ENCODE measurements around the gene ITGA11. TPM values are rescaled to one million over a fixed set of nuclear protein-coding genes. Genes with fewer than 3 reads are reported as not detected.

ITGA11 gene
- total RNA-seq, 2 experiments from 2014 or later, result 1.7 to 1.8 TPM

DNA sequence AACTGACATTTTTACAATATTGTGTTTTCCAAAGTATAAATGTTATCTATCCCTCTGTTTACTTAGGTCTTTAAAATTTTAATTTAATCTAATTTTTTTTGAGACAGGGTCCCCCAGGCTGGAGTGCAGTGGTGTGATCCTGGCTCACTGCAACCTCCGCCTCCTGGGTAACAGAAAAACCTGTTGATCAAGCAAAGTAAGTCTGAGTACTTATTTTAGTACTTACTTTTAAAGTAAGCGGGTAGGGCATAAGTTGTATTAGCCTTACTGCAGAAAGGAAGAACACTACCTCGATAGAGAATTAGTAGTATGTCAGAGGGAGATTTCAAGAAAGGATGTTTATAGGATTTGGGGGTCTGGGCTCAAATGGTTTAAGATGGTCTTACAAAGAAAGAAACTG lies 166.3 kb downstream of the ITGA11 start:
- H3K4me3 Mint-ChIP-seq, result no peak overlapping the region

DNA sequence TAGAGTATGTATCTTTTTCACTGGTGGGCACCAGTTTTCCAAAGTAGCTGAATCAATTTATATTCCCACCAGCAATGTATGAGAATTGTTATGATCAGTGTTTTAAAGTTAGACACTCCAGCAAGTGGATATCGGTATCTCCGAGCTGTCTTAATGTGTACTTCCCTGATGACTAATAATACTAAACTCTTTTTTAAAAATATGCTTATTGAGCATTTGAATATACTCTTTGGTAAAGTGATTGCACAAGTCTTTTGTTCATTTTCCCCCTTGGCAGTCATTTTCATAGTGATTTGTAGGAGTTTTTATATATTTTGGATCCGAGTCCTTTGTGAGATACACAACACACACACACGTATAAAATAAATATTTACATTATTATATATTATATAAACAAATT lies 166.9 kb downstream of the ITGA11 start:
- Mint-ChIP-seq H3K36me3 (no peaks in the 10 kb centered on the region), H3K9me3 (no peaks in the 10 kb centered on the region), H3K4me3 (no peak overlapping the region), H3K27ac (no peak overlapping the region), H3K4me1 (peaks cover 2% of the 10 kb centered on the region), H3K27me3 (peaks cover 11% of the 10 kb centered on the region)
- no peak for DNase-seq

More for the DNA sequence above, 166.3 kb downstream of the ITGA11 start:
- Mint-ChIP-seq H3K27me3 (peaks cover 11% of the 10 kb centered on the region), H3K4me1 (peaks cover 2% of the 10 kb centered on the region), H3K9me3 (no peaks in the 10 kb centered on the region), H3K27ac (no peak overlapping the region), H3K36me3 (no peaks in the 10 kb centered on the region)
- no peak for DNase-seq

DNA sequence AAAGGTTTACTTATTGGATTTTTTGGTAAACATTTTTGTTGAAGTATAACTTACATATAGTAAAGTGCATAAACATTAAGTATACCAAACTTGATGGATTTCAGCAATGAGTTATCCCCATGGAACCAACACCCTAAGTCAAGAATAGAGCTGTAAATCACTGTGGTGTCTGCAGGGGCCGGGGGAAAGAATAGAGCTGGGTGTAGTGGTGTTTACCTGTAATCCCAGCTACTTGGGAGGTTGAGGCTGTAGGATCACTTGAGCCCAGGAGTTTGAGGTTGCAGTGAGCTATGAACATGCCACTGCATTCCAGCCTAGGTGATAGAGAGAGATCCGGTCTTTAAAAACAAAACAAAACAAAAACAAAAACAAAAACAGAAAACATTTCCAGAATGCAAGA lies 167.7 kb downstream of the ITGA11 start:
- Mint-ChIP-seq H3K27me3 (peaks cover 11% of the 10 kb centered on the region), H3K27ac (no peak overlapping the region), H3K4me3 (no peak overlapping the region), H3K4me1 (peaks cover 4% of the 10 kb centered on the region), H3K9me3 (no peaks in the 10 kb centered on the region), H3K36me3 (no peaks in the 10 kb centered on the region)
- no peak for DNase-seq

DNA sequence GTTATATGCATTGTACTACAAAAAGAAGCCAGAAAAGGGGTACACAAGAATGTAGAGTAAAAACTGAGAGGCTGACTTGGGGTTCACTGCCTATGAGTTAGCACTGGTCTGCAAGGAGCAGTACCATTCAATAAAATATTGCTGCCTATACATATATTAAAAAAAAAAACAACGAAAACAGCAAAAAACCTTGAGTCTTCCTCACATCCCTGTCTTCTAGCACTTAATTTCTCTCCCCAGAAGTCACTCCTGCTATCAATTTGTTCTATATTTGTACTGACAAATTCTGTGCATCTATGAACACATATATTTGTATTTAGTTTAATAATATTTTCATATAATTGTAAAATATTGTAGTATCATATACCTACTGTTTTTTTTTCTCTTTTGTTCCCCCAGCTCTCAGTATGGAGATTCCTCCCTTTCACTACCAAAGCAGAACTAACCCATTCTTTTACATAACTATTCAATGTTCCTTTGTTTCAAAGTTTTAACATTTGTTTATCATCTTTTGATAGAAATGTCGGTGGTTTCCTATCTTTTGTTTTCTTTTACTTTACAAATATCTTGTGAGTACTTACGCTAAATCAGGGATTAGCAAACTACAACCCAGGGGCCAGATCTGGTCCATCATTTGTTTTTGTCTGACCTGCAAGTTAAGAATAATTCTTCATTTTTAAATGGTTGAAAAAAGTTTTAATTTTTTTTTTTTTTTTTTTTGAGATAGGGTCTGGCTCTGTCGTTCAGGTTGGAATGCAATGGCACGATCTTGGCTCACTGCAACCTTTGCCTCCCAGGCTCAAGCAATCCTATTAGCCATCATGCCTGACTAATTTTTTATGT lies 169.2 kb downstream of the ITGA11 start:
- Mint-ChIP-seq H3K27ac (no peak overlapping the region), H3K36me3 (no peaks in the 10 kb centered on the region), H3K27me3 (peaks cover 11% of the 10 kb centered on the region), H3K4me1 (peaks cover 8% of the 10 kb centered on the region), H3K4me3 (no peak overlapping the region), H3K9me3 (no peaks in the 10 kb centered on the region)
- no peak for DNase-seq

- no peaks in the 10 kb centered on the region for H3K9me3 Mint-ChIP-seq
- H3K4me1 Mint-ChIP-seq, result peaks cover 10% of the 10 kb centered on the region
- H3K27me3 Mint-ChIP-seq, result peaks cover 11% of the 10 kb centered on the region
- H3K27ac Mint-ChIP-seq, result no peak overlapping the region
- H3K4me3 Mint-ChIP-seq, result no peak overlapping the region
- no peaks in the 10 kb centered on the region for H3K36me3 Mint-ChIP-seq
- no peak for DNase-seq
These were observed 170.0 kb downstream of the ITGA11 start for GRCh38 chr15:68261980-68262379.

GRCh38 chr15:68261241-68261640 lies 170.7 kb downstream of the ITGA11 start:
- Mint-ChIP-seq H3K4me1 (peaks cover 10% of the 10 kb centered on the region), H3K27ac (no peak overlapping the region), H3K4me3 (no peak overlapping the region), H3K36me3 (no peaks in the 10 kb centered on the region), H3K9me3 (no peaks in the 10 kb centered on the region), H3K27me3 (peaks cover 11% of the 10 kb centered on the region)
- DNase-seq, result no peak

DNA sequence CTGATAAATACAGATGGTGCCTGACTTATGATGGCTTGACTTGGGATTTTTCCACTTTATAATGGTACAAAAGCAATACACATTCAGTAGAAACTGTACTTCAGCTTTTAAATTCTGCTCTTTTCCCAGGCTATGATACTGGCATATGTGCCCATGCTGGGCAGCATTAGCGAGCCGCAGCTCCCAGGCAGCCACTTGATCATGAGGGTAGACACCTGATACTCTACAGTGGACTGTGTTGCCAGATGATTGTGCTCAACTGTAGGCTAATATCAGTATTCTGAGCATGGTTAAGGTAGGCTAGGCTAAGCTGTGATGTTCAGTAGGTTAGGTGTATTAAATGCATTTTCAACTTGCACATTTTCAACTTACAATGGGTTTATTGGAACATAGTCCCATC lies 172.1 kb downstream of the ITGA11 start:
- H3K4me1 Mint-ChIP-seq, result peaks cover 10% of the 10 kb centered on the region
- H3K9me3 Mint-ChIP-seq, result no peaks in the 10 kb centered on the region

DNA sequence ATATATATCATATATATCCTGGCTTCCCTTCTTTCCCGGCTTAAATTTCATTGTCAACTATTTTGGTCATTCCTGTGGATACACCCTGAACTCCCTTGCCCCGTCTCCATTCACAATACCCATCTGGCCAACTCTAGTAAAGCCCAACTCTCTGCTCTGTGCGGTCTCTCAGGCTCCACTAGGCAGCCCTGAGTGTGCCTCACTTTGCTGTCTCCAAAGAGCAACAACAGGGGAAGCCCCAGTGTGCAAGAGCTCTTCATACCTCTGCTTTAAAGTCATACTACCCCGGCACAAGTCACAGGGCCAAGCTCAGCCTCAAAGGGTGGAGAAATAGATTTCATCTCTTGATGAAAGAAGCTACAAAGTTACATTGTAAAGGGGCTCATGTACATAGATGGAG lies 173.3 kb downstream of the ITGA11 start:
- Mint-ChIP-seq H3K4me3 (no peak overlapping the region), H3K9me3 (no peaks in the 10 kb centered on the region), H3K36me3 (no peaks in the 10 kb centered on the region), H3K27ac (no peak overlapping the region), H3K4me1 (peaks cover 10% of the 10 kb centered on the region), H3K27me3 (peaks cover under 1% of the 10 kb centered on the region)
- peak; percentile 21 for DNase-seq

More for the DNA sequence above, 172.1 kb downstream of the ITGA11 start:
- no peak overlapping the region for H3K27ac Mint-ChIP-seq
- DNase-seq, result no peak
- no peak overlapping the region for H3K4me3 Mint-ChIP-seq
- no peaks in the 10 kb centered on the region for H3K36me3 Mint-ChIP-seq
- H3K27me3 Mint-ChIP-seq, result peaks cover 11% of the 10 kb centered on the region

- H3K9me3 Mint-ChIP-seq, result no peaks in the 10 kb centered on the region
- DNase-seq, result peak; percentile 74
These were observed 175.1 kb downstream of the ITGA11 start for GRCh38 chr15:68256675-68257450.

GRCh38 chr15:68252925-68253534 lies 178.9 kb downstream of the ITGA11 start:
- no peak for DNase-seq
- no peaks in the 10 kb centered on the region for H3K36me3 Mint-ChIP-seq
- H3K4me3 Mint-ChIP-seq, result no peak overlapping the region
- H3K4me1 Mint-ChIP-seq, result peaks cover 3% of the 10 kb centered on the region
- H3K27ac Mint-ChIP-seq, result no peak overlapping the region
- no peaks in the 10 kb centered on the region for H3K9me3 Mint-ChIP-seq
- peaks cover 3% of the 10 kb centered on the region for H3K27me3 Mint-ChIP-seq

More at GRCh38 chr15:68256675-68257450, 175.1 kb downstream of the ITGA11 start:
- Mint-ChIP-seq H3K36me3 (no peaks in the 10 kb centered on the region), H3K27ac (peak overlapping the region; percentile 68), H3K4me1 (peaks cover 12% of the 10 kb centered on the region), H3K27me3 (no peaks in the 10 kb centered on the region), H3K4me3 (peak overlapping the region; percentile 62)

GRCh38 chr15:68249058-68249713 lies 182.8 kb downstream of the ITGA11 start:
- Mint-ChIP-seq H3K9me3 (peaks cover 3% of the 10 kb centered on the region), H3K27ac (no peak overlapping the region)

More at GRCh38 chr15:68249058-68249713, 182.8 kb downstream of the ITGA11 start:
- Mint-ChIP-seq H3K4me1 (peaks cover 1% of the 10 kb centered on the region), H3K36me3 (peaks cover 6% of the 10 kb centered on the region), H3K4me3 (no peak overlapping the region), H3K27me3 (peaks cover 17% of the 10 kb centered on the region)
- DNase-seq, result no peak

Other genes with a start within 250 kb of the ITGA11 start
- 1 to 10 TPM; 5.4 to 7.4 TPM for gene CALML4, start 226.8 kb downstream of the ITGA11 start, total RNA-seq
- 10 to 100 TPM; 67.7 to 72.0 TPM for gene CLN6, start 202.4 kb downstream of the ITGA11 start, total RNA-seq
- gene FEM1B, start 154.4 kb downstream of the ITGA11 start, total RNA-seq, result 10 to 100 TPM; 37.0 to 44.1 TPM
- gene CORO2B, start 146.8 kb upstream of the ITGA11 start, total RNA-seq, result not detected